Fibroblast of skin of right quadriceps (primary cell): ENCODE data around the gene USP5.
"Not testable (repeated sequence)": the region's sequence is repeated elsewhere in the genome, so short reads cannot be mapped to it uniquely, and the experiment has no call there.

Source experiments
- DNase-seq: peaks from one replicate; pipeline ENCODE4 v3.0.0-alpha.2; 2013

The USP5 gene

GRCh38 chr12:6890789-6891645, 39.1 kb downstream of the USP5 start:
- DNase-seq = peak; percentile 97

- no peak for DNase-seq
Measured at GRCh38 chr12:6891646-6892001, 39.7 kb downstream of the USP5 start.

- DNase-seq = not testable (repeated sequence)
Measured at GRCh38 chr12:6892683-6893082, 40.7 kb downstream of the USP5 start.

- no peak for DNase-seq
Measured at GRCh38 chr12:6894321-6894720, 42.4 kb downstream of the USP5 start.

GRCh38 chr12:6896846-6897435, 45.0 kb downstream of the USP5 start:
- DNase-seq = no peak

- no peak for DNase-seq
Measured at GRCh38 chr12:6899427-6899826, 47.5 kb downstream of the USP5 start.

GRCh38 chr12:6899837-6900519, 48.0 kb downstream of the USP5 start:
- DNase-seq = no peak

- DNase-seq = no peak
Measured at GRCh38 chr12:6902448-6902847, 50.5 kb downstream of the USP5 start.

- DNase-seq = no peak
Measured at GRCh38 chr12:6903722-6904121, 51.8 kb downstream of the USP5 start.

- DNase-seq = peak; percentile 95
Measured at GRCh38 chr12:6904280-6905276, 52.6 kb downstream of the USP5 start, which contains the start of gene LRRC23. TSS of gene LRRC23 (plus strand) at chr12:6904822. CDS start at chr12:6905634, 812 bp downstream.

GRCh38 chr12:6905414-6906040, 53.6 kb downstream of the USP5 start:
- no peak for DNase-seq

GRCh38 chr12:6908141-6908540, 56.2 kb downstream of the USP5 start:
- not testable (repeated sequence) for DNase-seq

- DNase-seq = no peak
Measured at GRCh38 chr12:6909421-6910145, 57.6 kb downstream of the USP5 start.

GRCh38 chr12:6912164-6912935, 60.4 kb downstream of the USP5 start:
- no peak for DNase-seq

- peak; percentile 71 for DNase-seq
Measured at GRCh38 chr12:6914246-6914946, 62.4 kb downstream of the USP5 start, which contains the start of gene ENO2. TSS of gene ENO2 (plus strand) at chr12:6914580. CDS start at chr12:6915833, 1,253 bp downstream.

- DNase-seq = no peak
Measured at GRCh38 chr12:6914947-6915788, 63.2 kb downstream of the USP5 start.

- DNase-seq = no peak
Measured at GRCh38 chr12:6915789-6916285, 63.9 kb downstream of the USP5 start.
